Left ventricle myocardium inferior (tissue), 1 donor: ENCODE data around the gene EIF2S2. TPM values are rescaled to one million over a fixed set of nuclear protein-coding genes. Genes with fewer than 3 reads are reported as not detected.

Experiments used
- DNase-seq: peaks from one replicate; pipeline ENCODE4 v3.0.0-alpha.2; 2020
- H3K27ac ChIP-seq: fragments of 200-600 bp; replicated peaks from 2 replicates; pipeline ENCODE4 v1.8.0; 2021
- H3K27me3 ChIP-seq: fragments of 200-600 bp; 2 replicates; pipeline ENCODE4 v1.8.0; 2021; ENCODE audit warnings: low read depth
- H3K36me3 ChIP-seq: fragments of 200-600 bp; 2 replicates; pipeline ENCODE4 v1.8.0; 2021
- H3K4me1 ChIP-seq: fragments of 200-600 bp; 2 replicates; pipeline ENCODE4 v1.8.0; 2021
- H3K4me3 ChIP-seq: fragments of 200-600 bp; 2 replicates; pipeline ENCODE4 v1.8.0; 2021; ENCODE audit warnings: mild to moderate bottlenecking, moderate library complexity
- H3K9me3 ChIP-seq: fragments of 200-600 bp; replicated peaks from 2 replicates; pipeline ENCODE4 v1.8.0; 2021
- CTCF ChIP-seq: fragments of 200-600 bp; IDR thresholded peaks from 2 replicates; pipeline ENCODE4 v1.8.0; 2021; ENCODE audit warnings: antibody characterized with exemption, mild to moderate bottlenecking, borderline replicate concordance
- intact Hi-C: fragments of 100-400 bp; cut with micrococcal nuclease; formaldehyde crosslinking; loops from one replicate; pipeline ENCODE4 v1.11.0; 2022
- total RNA-seq: library from RNA; stranded (reverse); fragmentation: NEBNext Ultra II Directional; extraction: Animal tissue kit (Norgen Biotek cat#: 25700); gene quantifications from one replicate; pipeline ENCODE4 v1.2.1, GENCODE V29; 2021
- donor health status: DM: no; HTN: yes; CAD: no; lungs with severe emphysema.

EIF2S2 gene
- total RNA-seq, 1 donor from 2014 or later = 41.0 TPM

GRCh38 chr20:34104059-34104458 is 8.0 kb downstream of the EIF2S2 start:
- no peaks in the 10 kb centered on the region for H3K27me3 ChIP-seq
- peaks cover 66% of the 10 kb centered on the region for H3K36me3 ChIP-seq
- H3K4me3 ChIP-seq = no peak overlapping the region
- no peak for TF ChIP-seq CTCF
- H3K4me1 ChIP-seq = peaks cover 58% of the 10 kb centered on the region
- intact Hi-C loops = no loop called here
- DNase-seq = no peak
- H3K27ac ChIP-seq = no peak overlapping the region
- H3K9me3 ChIP-seq = no peaks in the 10 kb centered on the region

- Histone ChIP-seq H3K27ac (no peak overlapping the region), H3K9me3 (no peaks in the 10 kb centered on the region), H3K36me3 (peaks cover 81% of the 10 kb centered on the region), H3K4me1 (peaks cover 41% of the 10 kb centered on the region), H3K4me3 (no peak overlapping the region), H3K27me3 (no peaks in the 10 kb centered on the region)
- no peak for DNase-seq
- intact Hi-C loops = no loop called here
- TF ChIP-seq CTCF = no peak
These were observed 9.7 kb downstream of the EIF2S2 start for GRCh38 chr20:34102342-34102741.

- Histone ChIP-seq H3K4me3 (no peak overlapping the region), H3K27me3 (no peaks in the 10 kb centered on the region), H3K36me3 (peaks cover 99% of the 10 kb centered on the region), H3K9me3 (no peaks in the 10 kb centered on the region), H3K4me1 (peaks cover 24% of the 10 kb centered on the region), H3K27ac (no peak overlapping the region)
- intact Hi-C loops = no loop called here
- TF ChIP-seq CTCF = no peak
- DNase-seq = no peak
These were observed 11.5 kb downstream of the EIF2S2 start for GRCh38 chr20:34100576-34100975.

- no peaks in the 10 kb centered on the region for H3K9me3 ChIP-seq
- H3K27me3 ChIP-seq = no peaks in the 10 kb centered on the region
- peaks cover 15% of the 10 kb centered on the region for H3K4me1 ChIP-seq
- H3K4me3 ChIP-seq = no peak overlapping the region
- intact Hi-C loops = no loop called here
- H3K27ac ChIP-seq = no peak overlapping the region
- TF ChIP-seq CTCF = no peak
- peaks cover 99% of the 10 kb centered on the region for H3K36me3 ChIP-seq
- DNase-seq = no peak
These were observed 12.4 kb downstream of the EIF2S2 start for GRCh38 chr20:34099675-34100074.

- TF ChIP-seq CTCF = no peak
- no peak for DNase-seq
- H3K36me3 ChIP-seq = peaks cover 99% of the 10 kb centered on the region
- H3K27me3 ChIP-seq = no peaks in the 10 kb centered on the region
- peaks cover 10% of the 10 kb centered on the region for H3K4me1 ChIP-seq
- no peak overlapping the region for H3K27ac ChIP-seq
- H3K9me3 ChIP-seq = no peaks in the 10 kb centered on the region
- intact Hi-C loops = no loop called here
- H3K4me3 ChIP-seq = no peak overlapping the region
These were observed 13.5 kb downstream of the EIF2S2 start for GRCh38 chr20:34098570-34098969.
